Kidney epithelial cell (primary cell): ENCODE results near the gene FGGY. TPM values are rescaled to one million over a fixed set of nuclear protein-coding genes. Genes with fewer than 3 reads are reported as not detected.

Source experiments
- DNase-seq: peaks from one replicate; pipeline ENCODE4 v3.0.0-alpha.2; 2010; ENCODE audit warnings: low read depth
- H3K27me3 ChIP-seq: 2 replicates; pipeline ENCODE4 v1.6.0; 2011; ENCODE audit warnings: low read length; ENCODE audit not compliant: control insufficient read depth, insufficient read depth
- H3K36me3 ChIP-seq: 2 replicates; pipeline ENCODE4 v1.5.1; 2011; ENCODE audit warnings: low read length; ENCODE audit not compliant: control insufficient read depth, insufficient read depth
- H3K4me3 ChIP-seq: 2 replicates; pipeline ENCODE4 v1.5.1; 2011; ENCODE audit warnings: low read depth, mild to moderate bottlenecking, control low read depth, low read length
- CTCF ChIP-seq: IDR thresholded peaks from 2 replicates; pipeline ENCODE4 v1.5.1; 2011; ENCODE audit warnings: mild to moderate bottlenecking, moderate library complexity, low read length, control low read depth, inconsistent platforms; ENCODE audit not compliant: insufficient read depth, poor library complexity, severe bottlenecking
- total RNA-seq: library from RNA; depleted of rRNA; stranded (reverse); fragments of >200 nt; gene quantifications from 2 replicates; pipeline ENCODE4 v1.2.3, GENCODE V29; 2015

The FGGY gene
- total RNA-seq, 1 donor from 2014 or later = 8.6 TPM

GRCh38 chr1:59332983-59333382, 36.1 kb downstream of the FGGY start:
- no peak for TF ChIP-seq CTCF
- DNase-seq = no peak
- Histone ChIP-seq H3K36me3 (no peaks in the 10 kb centered on the region), H3K27me3 (no peaks in the 10 kb centered on the region), H3K4me3 (no peak overlapping the region)

GRCh38 chr1:59333626-59334277, 36.9 kb downstream of the FGGY start:
- DNase-seq = no peak
- Histone ChIP-seq H3K27me3 (no peaks in the 10 kb centered on the region), H3K4me3 (no peak overlapping the region), H3K36me3 (no peaks in the 10 kb centered on the region)
- no peak for TF ChIP-seq CTCF

GRCh38 chr1:59340411-59341307, 43.8 kb downstream of the FGGY start:
- TF ChIP-seq CTCF = no peak

GRCh38 chr1:59342801-59343575, 46.1 kb downstream of the FGGY start:
- no peak overlapping the region for H3K4me3 ChIP-seq

More at GRCh38 chr1:59340411-59341307, 43.8 kb downstream of the FGGY start:
- no peak for DNase-seq
- no peaks in the 10 kb centered on the region for H3K27me3 ChIP-seq
- H3K4me3 ChIP-seq = no peak overlapping the region
- H3K36me3 ChIP-seq = no peaks in the 10 kb centered on the region

GRCh38 chr1:59343576-59343840, 46.6 kb downstream of the FGGY start:
- no peaks in the 10 kb centered on the region for H3K36me3 ChIP-seq
- no peaks in the 10 kb centered on the region for H3K27me3 ChIP-seq
- no peak overlapping the region for H3K4me3 ChIP-seq
- no peak for DNase-seq
- TF ChIP-seq CTCF = no peak

More at GRCh38 chr1:59342801-59343575, 46.1 kb downstream of the FGGY start:
- H3K36me3 ChIP-seq = no peaks in the 10 kb centered on the region
- TF ChIP-seq CTCF = no peak
- no peaks in the 10 kb centered on the region for H3K27me3 ChIP-seq
- no peak for DNase-seq
